HG02610 (cell line): ENCODE data around the gene FAM219A.
"Not testable (repeated sequence)": the region's sequence is repeated elsewhere in the genome, so short reads cannot be mapped to it uniquely, and the experiment has no call there.

Experiments used
- ATAC-seq: cut with Tn5 transposase; IDR thresholded peaks from one replicate; pipeline ENCODE4 v1.9.1; 2021; ENCODE audit warnings: mild to moderate bottlenecking, moderate library complexity; ENCODE audit not compliant: unreplicated experiment

Gene FAM219A

GRCh38 chr9:34485822-34486221 is 27.5 kb upstream of the FAM219A start:
- no peak for ATAC-seq

- no peak for ATAC-seq
These were observed 26.3 kb upstream of the FAM219A start for GRCh38 chr9:34484678-34485077.

- ATAC-seq: not testable (repeated sequence)
These were observed 24.4 kb upstream of the FAM219A start for GRCh38 chr9:34482746-34483145.

GRCh38 chr9:34481620-34482019 is 23.2 kb upstream of the FAM219A start:
- ATAC-seq: not testable (repeated sequence)

- no peak for ATAC-seq
These were observed 21.1 kb upstream of the FAM219A start for GRCh38 chr9:34479431-34479866.

- ATAC-seq: no peak
These were observed 19.2 kb upstream of the FAM219A start for GRCh38 chr9:34477541-34477940.

GRCh38 chr9:34475097-34475496 is 16.7 kb upstream of the FAM219A start:
- ATAC-seq: no peak

GRCh38 chr9:34465468-34465867 is 7.1 kb upstream of the FAM219A start:
- no peak for ATAC-seq

GRCh38 chr9:34464571-34464970 is 6.2 kb upstream of the FAM219A start:
- no peak for ATAC-seq

GRCh38 chr9:34463901-34464232 is 5.5 kb upstream of the FAM219A start:
- no peak for ATAC-seq

GRCh38 chr9:34463098-34463900 is 4.9 kb upstream of the FAM219A start:
- ATAC-seq: no peak

GRCh38 chr9:34459941-34460340 is 1.6 kb upstream of the FAM219A start:
- no peak for ATAC-seq

GRCh38 chr9:34459356-34459755 is 986 bp upstream of the FAM219A start:
- no peak for ATAC-seq

GRCh38 chr9:34458959-34459340 is 580 bp upstream of the FAM219A start:
- no peak for ATAC-seq

- ATAC-seq: no peak
These were observed 931 bp downstream of the FAM219A start for GRCh38 chr9:34457266-34458012.

- ATAC-seq: no peak
These were observed 1.6 kb downstream of the FAM219A start for GRCh38 chr9:34456746-34457145.

GRCh38 chr9:34456151-34456550 is 2.2 kb downstream of the FAM219A start:
- no peak for ATAC-seq

- no peak for ATAC-seq
These were observed 3.8 kb downstream of the FAM219A start for GRCh38 chr9:34454571-34455065.

GRCh38 chr9:34452568-34452967 is 5.8 kb downstream of the FAM219A start:
- no peak for ATAC-seq

GRCh38 chr9:34451545-34451944 is 6.8 kb downstream of the FAM219A start:
- ATAC-seq: peak; percentile 83

- ATAC-seq: no peak
These were observed 7.2 kb downstream of the FAM219A start for GRCh38 chr9:34451135-34451534.

- ATAC-seq: no peak
These were observed 7.7 kb downstream of the FAM219A start for GRCh38 chr9:34450644-34451043.
